ENCODE data around the gene KPRP.

The KPRP gene, protein sequence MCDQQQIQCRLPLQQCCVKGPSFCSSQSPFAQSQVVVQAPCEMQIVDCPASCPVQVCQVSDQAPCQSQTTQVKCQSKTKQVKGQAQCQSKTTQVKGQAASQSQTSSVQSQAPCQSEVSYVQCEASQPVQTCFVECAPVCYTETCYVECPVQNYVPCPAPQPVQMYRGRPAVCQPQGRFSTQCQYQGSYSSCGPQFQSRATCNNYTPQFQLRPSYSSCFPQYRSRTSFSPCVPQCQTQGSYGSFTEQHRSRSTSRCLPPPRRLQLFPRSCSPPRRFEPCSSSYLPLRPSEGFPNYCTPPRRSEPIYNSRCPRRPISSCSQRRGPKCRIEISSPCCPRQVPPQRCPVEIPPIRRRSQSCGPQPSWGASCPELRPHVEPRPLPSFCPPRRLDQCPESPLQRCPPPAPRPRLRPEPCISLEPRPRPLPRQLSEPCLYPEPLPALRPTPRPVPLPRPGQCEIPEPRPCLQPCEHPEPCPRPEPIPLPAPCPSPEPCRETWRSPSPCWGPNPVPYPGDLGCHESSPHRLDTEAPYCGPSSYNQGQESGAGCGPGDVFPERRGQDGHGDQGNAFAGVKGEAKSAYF

GRCh38 chr1:152757747-152758146, at the start of gene KPRP:
Gene KPRP, plus strand, starts transcription at chr1:152758025. Its CDS starts 1,564 bp downstream, at chr1:152759589.
- DNase-seq, result no peak

DNA sequence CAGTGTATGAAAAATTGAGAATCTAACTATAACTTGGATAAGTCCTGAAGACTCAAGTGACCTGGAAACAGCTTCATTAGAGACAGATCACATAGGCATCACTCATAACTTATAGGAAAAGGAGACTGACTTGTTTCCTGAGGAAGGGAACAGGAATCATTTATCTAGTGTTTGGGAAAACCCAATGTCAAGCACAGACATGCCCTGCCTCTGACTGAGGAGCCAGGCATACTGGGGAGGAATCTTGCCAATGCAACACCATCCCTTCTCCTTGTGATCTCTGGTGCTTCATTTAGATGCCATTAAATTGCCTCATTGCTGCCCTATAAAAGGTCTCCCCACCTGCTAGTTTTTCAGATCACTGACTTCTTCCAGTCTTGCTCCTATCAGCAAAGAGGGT, 39.6 kb upstream of the KPRP start:
- no peak for DNase-seq

DNA sequence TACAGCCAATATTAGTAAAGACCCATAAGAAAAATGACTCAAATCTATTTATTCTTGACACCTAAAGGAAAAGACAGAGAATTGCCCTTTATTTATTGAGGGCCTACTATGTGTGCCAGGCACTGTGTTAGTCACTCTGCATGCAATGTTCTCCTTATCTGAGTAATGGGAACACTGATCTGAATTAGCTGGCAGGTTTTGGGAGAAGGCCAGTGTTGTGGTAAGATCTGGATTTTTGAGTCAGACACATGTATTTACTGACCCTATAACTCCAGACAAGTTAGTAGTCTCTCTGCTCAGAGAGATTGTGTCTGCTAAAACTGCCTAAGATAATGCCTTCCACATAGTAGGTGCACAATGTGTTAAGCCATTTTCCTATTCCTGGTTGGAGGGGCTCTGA, 32.6 kb upstream of the KPRP start:
- no peak for DNase-seq

- no peak for DNase-seq
Observed at GRCh38 chr1:152728986-152729385, 28.8 kb upstream of the KPRP start.

- no peak for DNase-seq
Observed at GRCh38 chr1:152735648-152736047, 22.2 kb upstream of the KPRP start.

DNA sequence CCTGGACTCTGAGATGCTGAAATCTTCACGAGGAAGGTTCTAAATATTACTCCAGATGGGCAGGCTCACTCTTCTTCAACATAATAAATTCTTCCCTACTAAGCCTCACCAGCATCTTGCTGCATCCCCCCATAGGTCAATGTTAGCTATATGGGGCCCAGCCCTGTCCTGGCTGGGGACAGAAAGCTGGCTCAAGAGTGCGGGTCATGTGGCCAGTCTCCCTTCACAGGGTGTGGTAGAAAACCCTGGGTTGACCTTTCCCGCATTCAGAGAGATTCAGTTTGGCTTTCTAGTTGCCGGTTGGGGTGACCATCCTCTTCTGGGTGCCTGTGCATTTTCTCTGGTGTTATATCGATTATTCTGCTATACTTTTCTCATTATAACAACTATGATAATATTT, 19.8 kb upstream of the KPRP start:
- DNase-seq, result no peak

- no peak for DNase-seq
Observed at GRCh38 chr1:152739841-152740240, 18.0 kb upstream of the KPRP start.

- DNase-seq, result no peak
Observed at GRCh38 chr1:152741656-152742055, 16.2 kb upstream of the KPRP start.

GRCh38 chr1:152743371-152744145, 14.3 kb upstream of the KPRP start:
- no peak for DNase-seq

GRCh38 chr1:152745289-152745704, 12.5 kb upstream of the KPRP start:
- no peak for DNase-seq

- no peak for DNase-seq
Observed at GRCh38 chr1:152745765-152746444, 11.9 kb upstream of the KPRP start.

DNA sequence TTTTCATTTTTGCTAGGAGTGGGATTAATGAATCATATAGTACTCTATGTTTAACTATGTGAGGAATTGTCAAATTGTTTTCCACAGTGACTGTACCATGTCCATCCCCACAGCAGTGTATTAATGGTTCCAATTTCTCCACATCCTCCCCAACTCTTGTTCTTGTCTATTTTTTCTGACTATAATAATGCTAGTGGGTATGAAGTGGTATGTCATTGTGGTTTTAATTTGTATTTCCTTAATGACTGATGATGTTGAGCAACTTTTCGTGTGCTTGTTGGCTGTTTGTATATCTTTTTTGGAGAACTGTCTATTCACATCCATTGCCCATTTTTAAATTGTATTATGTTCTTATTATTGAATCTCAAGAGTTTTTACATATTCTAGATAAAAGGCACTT, 10.0 kb upstream of the KPRP start:
- DNase-seq, result no peak

GRCh38 chr1:152752225-152752624, 5.6 kb upstream of the KPRP start:
- DNase-seq, result no peak

DNA sequence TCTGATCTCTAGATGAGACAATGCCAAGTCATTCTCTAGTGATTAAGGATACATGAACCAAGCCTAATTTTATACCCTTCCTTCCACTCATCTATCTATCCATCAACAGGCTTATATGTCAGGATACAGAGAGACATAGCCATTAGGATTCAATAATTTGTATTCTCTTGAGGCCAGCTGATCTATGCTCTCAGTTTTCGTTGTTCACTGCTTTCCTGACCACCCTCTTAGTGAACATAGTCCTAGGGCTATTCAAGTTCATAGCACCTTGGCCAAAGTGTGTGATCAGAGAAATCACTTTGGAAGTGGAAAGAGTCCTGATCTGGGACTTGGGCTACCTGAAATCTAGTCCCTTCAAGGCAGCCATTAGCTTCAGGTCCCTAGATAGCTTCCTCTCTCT, 4.2 kb upstream of the KPRP start:
- DNase-seq, result no peak

GRCh38 chr1:152756872-152757271, 953 bp upstream of the KPRP start:
- DNase-seq, result no peak

DNA sequence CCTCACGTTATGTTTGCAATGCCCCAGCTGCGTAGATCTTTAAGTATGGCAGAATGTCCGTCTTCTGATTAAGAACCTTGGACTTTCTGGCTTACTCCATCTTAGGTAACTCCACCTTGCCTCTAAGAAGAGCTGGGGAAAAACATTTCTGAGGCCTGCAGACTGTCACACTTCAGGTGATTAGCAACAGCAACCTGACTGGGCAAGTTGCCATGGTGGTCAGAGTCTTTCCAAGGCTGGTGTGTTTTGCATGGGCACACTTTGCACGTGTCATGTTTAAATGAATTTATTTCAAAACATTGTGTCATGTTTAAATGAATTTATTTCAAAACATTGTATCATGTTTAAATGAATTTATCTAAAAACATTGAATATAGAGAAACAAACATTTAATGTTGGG, 811 bp downstream of the KPRP start:
- DNase-seq, result no peak

- DNase-seq, result no peak
Observed at GRCh38 chr1:152759453-152760173, 1.8 kb downstream of the KPRP start.

DNA sequence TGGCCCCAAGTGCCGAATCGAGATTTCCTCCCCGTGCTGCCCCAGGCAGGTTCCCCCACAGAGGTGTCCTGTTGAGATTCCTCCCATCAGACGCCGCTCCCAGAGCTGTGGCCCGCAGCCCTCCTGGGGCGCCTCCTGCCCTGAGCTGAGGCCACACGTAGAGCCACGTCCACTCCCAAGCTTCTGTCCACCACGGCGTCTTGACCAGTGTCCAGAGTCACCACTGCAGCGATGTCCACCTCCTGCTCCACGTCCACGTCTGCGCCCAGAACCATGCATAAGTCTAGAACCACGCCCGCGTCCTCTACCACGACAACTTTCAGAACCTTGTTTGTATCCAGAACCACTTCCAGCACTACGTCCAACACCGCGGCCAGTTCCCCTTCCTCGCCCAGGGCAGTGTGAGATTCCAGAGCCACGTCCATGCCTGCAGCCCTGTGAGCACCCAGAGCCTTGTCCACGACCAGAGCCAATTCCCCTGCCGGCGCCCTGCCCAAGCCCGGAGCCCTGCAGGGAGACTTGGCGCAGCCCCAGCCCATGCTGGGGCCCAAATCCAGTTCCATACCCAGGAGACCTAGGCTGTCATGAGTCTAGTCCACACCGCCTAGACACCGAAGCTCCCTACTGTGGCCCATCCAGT, 2.8 kb downstream of the KPRP start:
- DNase-seq, result no peak

GRCh38 chr1:152761609-152762213, 3.9 kb downstream of the KPRP start:
- no peak for DNase-seq

- DNase-seq, result no peak
Observed at GRCh38 chr1:152768847-152769533, 11.2 kb downstream of the KPRP start.

DNA sequence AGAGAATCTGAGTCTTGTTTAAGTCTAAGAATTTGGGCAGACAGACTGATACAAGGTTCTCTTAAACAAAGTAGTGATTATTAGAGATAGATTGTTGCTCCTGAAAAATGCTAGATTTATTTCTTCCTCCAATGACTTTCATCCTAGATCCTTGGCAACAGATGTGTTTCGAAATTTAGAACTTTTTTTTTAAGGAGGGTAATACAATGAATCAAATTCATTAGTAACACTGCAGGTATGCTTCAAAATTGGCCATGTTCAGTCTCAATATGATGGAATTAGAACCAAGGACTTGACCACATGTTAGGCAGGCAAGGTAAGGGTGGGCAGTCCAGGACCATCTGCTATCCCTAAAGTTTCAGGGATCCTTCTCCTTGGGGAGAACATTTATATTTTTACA, 12.6 kb downstream of the KPRP start:
- DNase-seq, result no peak

Data from stimulated activated CD8-positive, alpha-beta memory T cell treated with anti-CD3 and anti-CD28 coated beads, Interleukin-4, amount 100 ng/mL, for 48 hours (primary cell).